GM21526 (cell line): ENCODE results near the gene MDH1.
"Not testable (repeated sequence)": the region's sequence is repeated elsewhere in the genome, so short reads cannot be mapped to it uniquely, and the experiment has no call there.

Experiments used
- ATAC-seq: cut with Tn5 transposase; IDR thresholded peaks from one replicate; pipeline ENCODE4 v1.9.1; 2021; ENCODE audit warnings: moderate library complexity; ENCODE audit not compliant: unreplicated experiment, low FRiP score

MDH1 gene

DNA sequence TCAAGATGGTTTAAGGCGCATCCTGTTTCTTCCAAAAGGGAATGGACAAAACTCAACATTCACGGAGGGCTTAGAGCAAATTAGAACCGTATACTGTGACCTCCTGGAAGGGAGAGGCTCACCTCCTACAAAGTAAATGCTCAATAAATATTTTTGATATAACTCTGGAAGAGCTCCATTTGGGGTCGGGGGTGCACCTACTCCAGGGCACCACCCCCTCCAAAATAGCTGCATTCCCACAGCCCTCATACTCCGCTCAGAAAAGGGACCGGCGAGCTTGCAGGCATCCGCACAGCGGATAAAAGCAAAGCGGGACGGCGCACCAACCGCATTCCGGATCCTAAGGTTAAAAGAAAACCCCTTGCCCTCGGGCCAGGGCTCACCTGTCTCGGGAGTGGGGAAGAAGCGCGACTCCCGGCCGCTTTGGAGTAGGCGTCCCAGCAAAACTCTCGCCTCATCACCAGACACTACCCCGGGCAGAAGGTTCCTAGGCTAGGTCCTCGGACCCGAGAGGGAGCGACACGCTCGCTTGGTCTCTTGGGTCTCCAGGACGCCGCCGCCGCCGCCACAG lies 864 bp upstream of the MDH1 start:
- peak; percentile 2 for ATAC-seq

DNA sequence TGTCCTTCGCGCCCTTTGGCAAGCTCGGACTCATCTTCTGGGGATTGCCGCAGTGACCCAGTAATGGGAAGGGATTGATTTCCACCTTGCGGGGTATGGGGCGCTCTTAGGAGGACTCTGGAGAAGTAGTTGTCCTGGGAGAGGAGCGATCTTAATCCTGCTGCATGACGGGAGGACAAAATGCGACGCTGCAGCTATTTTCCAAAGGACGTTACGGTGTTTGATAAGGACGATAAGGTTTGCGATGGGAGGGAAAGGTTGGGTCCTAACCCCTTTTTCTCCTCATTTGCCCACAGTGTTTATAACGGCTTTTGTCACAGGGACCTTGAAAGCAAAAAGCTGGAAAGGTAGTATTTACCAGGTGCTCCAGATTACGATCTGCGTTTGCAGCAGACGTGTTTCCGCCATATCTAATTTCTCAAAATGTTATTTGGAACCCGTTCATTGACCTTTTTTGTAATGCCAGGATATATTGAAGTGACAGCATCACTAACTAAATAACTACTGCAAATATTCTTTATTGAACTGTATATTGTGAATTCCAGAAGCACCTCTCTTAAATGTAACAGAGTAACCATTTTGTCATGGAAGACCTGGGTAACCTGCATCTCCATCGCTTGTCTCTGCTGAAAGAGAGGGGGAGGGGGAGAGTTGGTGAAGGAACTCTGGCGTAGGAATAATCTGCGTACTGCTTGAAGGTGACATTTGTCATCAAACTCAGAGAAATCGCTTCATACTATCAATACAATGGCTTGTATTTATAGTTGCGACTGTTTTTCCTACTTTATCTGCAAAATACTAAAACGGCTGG lies 590 bp downstream of the MDH1 start:
- ATAC-seq, result peak; percentile 7

DNA sequence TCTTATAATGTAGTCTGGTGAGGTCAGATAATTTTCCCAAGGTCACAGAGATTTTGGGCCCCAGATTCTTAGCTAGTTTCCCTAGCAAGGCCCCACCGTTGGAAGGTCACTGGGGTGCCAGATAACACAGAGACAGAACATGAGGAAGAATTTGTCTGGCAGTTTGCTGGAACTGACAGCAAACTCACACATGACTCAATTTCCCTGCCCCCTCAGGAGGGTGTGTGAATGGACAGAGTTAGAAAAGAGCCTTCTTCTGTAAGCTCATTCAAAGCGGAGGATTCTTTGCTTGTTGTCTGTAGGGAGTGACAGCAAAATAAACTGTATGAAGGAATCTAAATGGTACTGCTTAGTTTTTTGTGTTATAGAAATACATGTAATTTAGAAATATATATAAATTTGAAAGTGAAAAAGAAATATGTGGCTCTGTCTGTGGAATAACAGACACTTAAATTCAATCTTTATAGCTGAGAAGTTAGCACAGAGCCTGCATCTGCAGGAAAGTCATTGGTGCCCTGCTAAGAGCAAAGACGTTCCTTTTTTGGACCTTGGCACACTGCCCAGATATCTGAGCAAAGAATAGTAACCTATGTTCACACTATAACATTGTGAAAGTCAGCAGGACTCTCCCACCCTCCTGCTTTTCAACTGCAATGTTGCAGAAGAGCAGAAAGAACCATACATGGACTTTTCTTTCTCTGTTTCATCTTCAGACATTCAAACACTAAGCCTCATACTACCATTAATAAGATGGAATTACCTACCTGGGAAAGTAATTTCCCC lies 2.1 kb downstream of the MDH1 start:
- no peak for ATAC-seq

DNA sequence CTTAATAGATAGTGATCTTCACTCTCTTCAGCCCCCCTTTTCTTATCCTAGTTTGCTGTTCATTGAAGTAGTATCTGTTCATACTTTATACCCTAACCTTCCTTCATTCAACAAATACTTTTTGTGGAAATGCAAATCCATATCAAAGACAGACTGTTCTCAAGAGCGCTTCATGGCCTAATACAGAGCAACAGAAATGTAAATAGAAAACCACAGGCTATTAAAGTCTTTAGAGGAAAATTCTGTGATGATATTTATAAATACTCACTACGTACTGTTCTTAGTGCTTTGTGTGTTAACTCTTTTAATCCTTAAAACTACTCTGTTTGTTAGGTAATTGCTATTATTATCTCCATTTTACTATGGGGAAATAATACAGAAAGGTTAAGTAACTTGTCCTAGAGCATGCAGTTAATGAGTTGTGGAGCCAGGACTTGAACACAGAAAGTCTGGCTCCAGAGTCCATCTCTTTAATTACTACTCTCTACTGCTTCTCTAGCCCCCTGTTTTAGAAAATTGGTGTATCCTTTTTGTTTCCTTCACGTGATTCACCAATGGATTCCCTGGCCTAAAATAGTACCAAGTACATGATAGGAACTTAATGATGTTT lies 2.9 kb downstream of the MDH1 start:
- no peak for ATAC-seq

DNA sequence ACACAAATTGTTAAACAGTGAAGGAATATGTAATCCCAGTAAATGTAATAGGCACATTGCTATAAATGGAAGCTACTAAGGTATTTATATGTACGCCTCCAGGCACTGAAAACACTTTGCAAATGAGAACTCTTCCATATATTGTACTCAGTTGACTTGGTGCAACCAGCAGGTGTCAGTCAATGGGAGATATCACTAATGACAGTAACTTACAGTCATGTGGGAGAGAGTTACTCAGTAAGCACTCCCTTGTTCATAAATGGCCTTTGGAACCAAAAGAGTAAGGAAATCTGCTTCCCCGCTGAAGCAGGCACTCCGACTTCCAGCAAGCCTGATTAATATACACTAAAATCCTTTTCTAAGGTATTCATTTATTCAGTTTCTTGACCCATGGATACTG lies 5.9 kb downstream of the MDH1 start:
- ATAC-seq, result no peak

DNA sequence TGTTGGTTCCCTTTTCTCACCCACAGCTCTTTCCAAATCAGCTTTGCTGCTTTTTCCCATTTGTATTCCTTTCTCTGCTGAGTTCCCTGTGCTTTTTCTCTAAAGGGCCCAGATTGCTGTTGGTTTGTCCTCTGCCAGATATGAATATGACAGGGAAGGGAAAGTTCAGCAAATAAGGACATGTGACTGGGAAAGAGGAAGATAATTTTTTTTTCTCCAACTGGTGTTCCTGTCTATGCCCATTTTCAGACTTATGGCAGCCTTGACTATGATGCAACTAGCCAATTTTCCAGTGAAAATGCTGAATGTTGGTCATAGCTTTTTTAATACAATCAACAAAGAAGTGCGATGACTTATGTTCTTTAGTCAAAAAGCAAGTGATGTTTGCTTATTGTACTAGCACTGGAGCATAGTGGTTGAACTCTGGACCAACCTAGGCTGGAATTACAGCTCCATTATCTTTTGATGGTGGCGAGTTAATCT lies 7.7 kb downstream of the MDH1 start:
- no peak for ATAC-seq

DNA sequence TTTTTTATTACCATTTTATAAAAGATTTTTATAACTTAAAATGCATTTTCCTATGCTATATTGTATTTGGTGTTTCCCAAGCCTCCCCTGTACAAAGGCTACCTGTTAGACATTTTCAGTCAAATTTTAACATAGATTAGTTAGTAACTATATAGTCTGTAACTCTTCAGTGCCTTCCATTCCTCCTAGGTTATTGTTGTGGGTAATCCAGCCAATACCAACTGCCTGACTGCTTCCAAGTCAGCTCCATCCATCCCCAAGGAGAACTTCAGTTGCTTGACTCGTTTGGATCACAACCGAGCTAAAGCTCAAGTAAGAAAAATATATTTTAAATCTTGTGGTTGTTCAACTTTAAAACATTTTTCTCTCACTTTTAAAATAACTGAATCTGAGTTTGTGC lies 10.2 kb downstream of the MDH1 start:
- no peak for ATAC-seq

DNA sequence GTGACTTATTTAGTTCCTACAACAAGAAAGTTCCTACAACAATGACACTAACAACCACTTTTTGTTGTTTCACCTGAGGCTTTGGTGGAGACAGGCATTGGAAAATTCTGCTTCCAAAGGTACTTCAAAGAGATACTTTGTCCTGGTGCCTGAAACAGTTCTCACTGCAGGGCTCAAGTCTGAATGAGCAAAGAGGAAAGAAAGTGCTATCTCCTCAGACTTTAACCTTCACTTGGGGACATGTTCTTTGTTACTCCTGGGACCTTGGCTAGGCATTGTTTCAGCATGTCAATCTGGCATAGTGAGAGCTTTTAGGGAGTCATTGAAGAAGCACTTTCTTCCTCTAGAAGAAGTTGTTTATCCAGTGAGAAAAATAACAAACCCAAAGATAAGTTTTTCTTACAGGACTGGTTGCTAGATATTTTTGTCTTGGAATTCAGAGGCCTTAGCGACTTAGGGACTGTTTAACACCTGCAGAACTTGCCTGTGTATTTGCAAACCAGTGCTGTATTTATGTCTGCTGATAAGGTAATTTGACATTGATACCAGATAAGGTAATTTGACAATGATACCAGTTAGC lies 12.2 kb downstream of the MDH1 start:
- no peak for ATAC-seq

DNA sequence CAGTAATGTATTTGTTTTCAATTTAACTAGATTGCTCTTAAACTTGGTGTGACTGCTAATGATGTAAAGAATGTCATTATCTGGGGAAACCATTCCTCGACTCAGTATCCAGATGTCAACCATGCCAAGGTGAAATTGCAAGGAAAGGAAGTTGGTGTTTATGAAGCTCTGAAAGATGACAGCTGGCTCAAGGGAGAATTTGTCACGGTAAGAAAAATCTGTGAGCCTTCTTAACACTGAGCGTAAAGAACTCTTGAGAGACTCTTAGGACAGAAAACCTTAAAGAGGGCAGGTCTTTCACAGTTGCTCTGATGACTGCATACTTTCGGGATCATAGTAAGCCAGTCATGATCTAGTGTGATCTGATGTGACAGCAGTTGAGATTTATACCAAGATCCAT lies 15.9 kb downstream of the MDH1 start:
- no peak for ATAC-seq

DNA sequence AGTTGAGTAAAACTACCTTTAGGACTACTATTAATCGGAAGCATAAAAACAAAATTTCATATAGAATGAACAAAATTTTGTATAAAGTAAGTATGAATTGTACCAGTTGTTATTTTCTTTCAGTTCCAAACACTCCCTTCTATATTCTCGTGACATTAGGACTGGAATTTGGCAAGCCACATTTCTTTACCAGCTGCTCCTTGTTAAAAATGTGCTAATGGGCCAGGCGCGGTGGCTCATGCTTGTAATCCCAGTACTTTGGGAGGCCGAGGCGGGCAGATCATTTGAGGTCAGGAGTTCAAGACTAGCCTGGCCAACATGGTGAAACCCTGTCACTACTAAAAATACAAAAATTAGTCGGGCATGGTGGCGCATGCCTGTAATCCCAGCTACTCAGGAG lies 20.1 kb downstream of the MDH1 start:
- not testable (repeated sequence) for ATAC-seq

DNA sequence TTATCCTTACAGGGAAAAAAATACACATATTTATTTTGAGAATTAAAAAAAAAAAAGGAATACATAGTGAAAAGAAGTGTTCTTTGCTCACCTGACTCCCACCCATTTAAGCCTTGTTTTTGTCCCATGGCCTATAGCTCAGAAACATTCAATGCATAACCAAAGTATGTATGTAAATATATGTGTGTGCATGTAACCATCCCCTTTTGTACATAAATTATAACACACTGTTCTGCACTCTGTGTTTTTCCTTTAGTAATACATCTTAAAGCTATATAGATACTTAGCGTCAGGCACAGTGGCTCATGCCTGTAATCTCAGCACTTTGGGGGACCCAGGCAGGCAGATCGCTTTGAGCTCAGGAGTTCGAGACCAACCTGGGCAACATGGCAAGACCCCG lies 21.8 kb downstream of the MDH1 start:
- ATAC-seq, result no peak

DNA sequence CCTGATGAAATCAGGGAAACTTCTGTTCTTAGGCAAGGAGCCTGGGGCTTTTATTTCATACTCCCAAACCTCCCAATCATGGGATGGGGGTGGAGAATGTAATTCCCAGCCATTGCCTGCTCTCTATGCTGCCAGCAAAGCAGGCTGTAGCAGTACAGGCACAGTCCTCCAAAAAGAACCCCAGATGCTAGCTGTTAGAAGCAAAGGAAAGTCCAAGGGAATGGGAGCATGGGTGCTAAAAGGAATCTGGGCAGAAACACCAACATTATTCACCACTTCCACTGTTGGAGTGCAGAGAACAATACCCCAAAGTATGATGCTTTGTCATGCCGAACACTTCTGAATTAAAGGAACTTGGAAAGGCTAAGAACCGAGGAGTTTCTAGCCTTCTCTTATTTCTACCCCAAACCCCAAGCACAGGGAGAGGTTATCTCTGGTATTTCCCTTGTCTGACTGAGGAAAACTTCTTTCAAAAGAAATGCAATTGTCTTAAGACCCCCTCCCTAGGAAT lies 24.7 kb downstream of the MDH1 start:
- no peak for ATAC-seq

DNA sequence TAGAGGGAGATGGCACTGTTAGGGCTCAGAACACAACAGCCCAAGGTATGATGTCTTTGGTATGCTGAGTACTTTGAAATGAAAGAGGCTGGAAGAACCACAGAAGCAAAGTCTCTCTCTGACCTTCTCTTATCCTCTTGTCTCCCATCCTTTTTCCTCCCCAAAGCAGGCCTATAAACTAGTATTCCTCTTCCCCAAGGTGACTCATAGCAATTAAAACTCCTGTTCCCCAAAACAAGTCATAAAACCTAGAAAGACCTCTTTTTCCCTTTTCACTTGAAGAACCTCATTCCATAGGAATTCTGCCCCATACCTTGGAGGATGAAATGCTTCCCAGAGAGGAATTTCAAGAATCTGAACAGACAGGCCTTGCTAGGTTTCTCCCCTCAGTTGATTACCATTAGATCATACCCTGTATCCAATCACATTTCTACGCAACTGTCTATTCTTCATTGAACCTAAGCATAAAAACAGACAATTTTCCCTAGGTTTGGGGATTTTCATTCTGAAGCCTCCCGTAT lies 25.7 kb downstream of the MDH1 start:
- no peak for ATAC-seq

DNA sequence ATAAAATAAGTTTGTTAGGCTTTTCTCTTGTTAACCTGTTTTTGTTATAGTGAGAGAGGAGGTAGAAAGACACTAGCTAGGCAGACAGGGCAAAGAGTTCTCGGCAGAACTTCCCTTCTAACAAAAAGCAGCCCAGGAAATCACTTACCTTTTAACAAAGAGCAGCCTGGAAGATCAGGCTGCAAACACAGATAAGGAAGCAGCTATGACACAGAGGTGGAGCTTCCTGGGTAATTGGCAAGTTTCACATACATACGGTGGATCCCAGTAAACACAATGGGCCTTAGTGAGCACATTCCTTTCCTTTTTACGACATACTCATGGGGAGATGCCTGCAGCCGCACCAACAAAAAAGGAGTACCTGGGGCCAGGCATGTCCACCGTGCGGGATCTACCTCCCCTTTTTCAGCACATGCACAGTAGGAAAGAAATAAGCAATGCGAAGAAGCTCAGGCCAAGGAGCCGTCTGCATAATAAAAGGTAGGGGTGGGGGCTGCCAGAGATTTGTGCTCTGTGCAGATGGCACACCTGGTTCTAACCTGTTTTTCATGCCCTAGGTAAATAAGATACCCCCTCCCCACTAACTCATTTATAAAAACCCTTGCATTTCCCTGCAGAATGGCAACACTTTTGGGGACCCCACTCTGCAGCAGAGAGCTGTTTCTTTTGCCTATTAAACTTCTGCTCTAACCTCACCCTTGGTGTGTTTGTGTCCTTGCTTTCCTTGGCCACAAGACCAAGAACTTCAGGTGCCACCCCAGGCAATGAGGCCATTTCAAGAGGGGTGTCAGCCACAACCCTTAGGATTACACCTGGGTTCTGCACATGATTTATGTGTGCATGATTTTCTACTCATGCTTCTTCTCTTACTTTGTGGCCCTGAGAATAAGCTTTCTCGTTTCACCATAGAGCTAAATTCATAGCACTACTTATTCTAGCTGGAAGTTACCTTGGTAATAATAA lies 26.5 kb downstream of the MDH1 start:
- no peak for ATAC-seq

DNA sequence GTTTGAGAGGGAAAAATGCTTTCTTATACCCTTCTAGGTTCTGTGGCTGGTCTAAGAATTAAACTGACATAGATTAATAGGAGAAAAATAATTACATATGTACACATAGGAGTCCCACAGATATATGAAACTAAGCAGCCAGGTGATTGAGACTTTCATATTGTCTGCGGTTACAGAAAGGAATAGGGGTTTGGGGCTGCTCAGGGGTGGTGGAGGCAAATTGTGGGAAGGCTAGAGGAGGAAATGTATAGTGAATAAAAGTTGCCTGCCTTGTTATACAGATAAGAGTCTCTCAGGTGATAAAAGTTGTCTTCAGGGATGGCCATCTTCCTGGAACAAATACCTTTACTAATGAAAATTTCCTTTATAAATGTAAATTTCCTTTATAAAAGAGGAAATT lies 28.6 kb downstream of the MDH1 start:
- no peak for ATAC-seq

DNA sequence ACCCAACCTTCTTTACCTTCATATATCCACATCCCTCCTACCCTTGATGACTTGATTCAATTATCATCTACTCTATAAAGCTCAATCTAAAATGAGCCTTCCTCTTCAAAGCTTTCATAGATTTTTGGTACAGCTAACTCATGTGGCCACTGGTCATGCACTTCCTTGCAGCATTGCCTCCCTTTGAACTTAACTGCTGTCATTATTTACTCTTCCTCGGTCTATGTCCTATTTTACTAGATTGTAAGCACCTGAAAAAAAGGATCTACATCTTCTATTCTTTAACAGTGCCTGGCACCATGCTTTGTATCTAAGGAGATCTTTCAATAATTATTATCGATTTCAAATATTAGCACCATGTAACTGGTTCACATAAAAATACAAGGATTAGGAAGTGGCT lies 30.6 kb downstream of the MDH1 start:
- no peak for ATAC-seq

DNA sequence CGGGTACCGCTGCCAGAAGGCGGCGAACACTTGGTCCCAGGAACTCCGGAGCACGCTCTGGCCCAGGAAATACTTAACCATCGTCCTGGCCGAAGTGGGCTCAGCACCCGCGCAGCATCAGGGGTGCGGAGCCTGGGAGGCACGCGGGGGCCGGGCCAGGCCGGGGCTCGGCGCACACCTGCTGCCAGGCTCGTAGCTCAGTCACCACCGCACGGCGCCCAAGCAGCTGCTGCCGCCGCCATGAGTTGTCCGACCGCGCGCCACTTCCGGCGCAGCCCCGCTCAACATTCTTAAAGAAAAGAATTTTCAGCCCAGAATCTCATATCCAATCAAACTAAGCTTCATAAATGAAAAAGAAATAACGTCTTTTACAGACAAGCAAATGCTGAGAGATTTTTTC lies 34.0 kb downstream of the MDH1 start:
- ATAC-seq, result no peak

DNA sequence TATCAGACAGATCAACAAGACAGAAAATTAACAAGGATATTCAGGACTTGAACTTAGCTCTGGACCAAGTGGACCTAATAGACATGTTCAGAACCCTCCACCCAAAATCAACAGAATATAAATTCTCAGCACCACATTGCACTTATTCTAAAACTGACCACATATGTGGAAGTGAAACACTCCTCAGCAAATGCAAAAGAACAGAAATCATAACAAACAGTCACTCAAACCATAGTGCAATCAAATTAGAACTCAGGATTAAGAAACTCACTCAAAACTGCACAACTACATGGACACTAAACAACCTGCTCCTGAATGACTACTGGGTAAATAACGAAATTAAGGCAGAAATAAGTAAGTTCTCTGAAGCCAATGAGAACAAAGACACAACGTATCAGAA lies 35.0 kb downstream of the MDH1 start:
- ATAC-seq, result not testable (repeated sequence)

DNA sequence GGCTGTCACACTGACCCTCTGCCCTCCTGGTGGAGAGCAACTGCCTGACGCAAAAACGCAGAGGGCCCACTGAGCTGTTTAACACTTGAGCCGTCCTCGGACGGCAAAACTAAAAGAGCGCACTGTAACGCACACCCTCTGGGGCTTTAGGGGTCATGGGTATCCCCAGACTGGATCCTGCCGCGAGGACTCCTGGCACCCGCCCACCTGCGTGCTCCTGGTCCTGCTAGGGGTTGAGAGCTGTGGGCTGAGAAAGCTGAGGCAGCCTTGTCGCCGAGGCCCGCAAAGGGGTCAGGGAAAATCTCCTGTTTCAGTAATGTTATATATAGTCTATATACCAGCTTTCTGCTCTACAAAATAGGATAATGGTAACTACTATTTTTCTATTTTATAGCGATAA lies 39.1 kb downstream of the MDH1 start:
- no peak for ATAC-seq
